Upper lobe of right lung (tissue), 1 donor: ENCODE measurements around the gene ADAMTS2. TPM values are rescaled to one million over a fixed set of nuclear protein-coding genes. Genes with fewer than 3 reads are reported as not detected.

Experiments used
- ATAC-seq: fragments of 200-7000 bp; cut with Tn5 transposase; one replicate; pipeline ENCODE4 v1.9.1; 2020; ENCODE audit warnings: mild to moderate bottlenecking, moderate library complexity
- DNase-seq: peaks from one replicate; pipeline ENCODE4 v3.0.0-alpha.2; 2020
- H3K27ac ChIP-seq: fragments of 200-600 bp; one replicate; pipeline ENCODE4 v1.8.0; 2022
- H3K27me3 ChIP-seq: fragments of 200-600 bp; one replicate; pipeline ENCODE4 v1.8.0; 2022; ENCODE audit warnings: mild to moderate bottlenecking
- H3K36me3 ChIP-seq: fragments of 200-600 bp; one replicate; pipeline ENCODE4 v1.8.0; 2022
- H3K4me1 ChIP-seq: fragments of 200-600 bp; one replicate; pipeline ENCODE4 v1.8.0; 2022
- H3K4me3 ChIP-seq: fragments of 200-600 bp; one replicate; pipeline ENCODE4 v1.8.0; 2022; ENCODE audit warnings: mild to moderate bottlenecking
- H3K9me3 ChIP-seq: fragments of 200-600 bp; one replicate; pipeline ENCODE4 v1.8.0; 2022
- intact Hi-C: fragments of 100-400 bp; cut with DNase I; formaldehyde crosslinking; loops from one replicate; pipeline ENCODE4 v1.11.0; 2022
- total RNA-seq: library from RNA; stranded (reverse); fragmentation: NEBNext Ultra II Directional; extraction: Animal tissue kit (Norgen Biotek cat#: 25700); gene quantifications from one replicate; pipeline ENCODE4 v1.2.1, GENCODE V29; 2021
- TF ChIP-seq, protein P1 (sequence below): fragments of 200-600 bp; IDR thresholded peaks from one replicate; pipeline ENCODE4 v1.8.0; 2022; ENCODE audit warnings: antibody characterized with exemption
- donor health status: DM: no; HTN: yes; CAD: no; lungs with severe emphysema.

Gene ADAMTS2
- total RNA-seq, 1 donor from 2014 or later, result 16.4 TPM

DNA sequence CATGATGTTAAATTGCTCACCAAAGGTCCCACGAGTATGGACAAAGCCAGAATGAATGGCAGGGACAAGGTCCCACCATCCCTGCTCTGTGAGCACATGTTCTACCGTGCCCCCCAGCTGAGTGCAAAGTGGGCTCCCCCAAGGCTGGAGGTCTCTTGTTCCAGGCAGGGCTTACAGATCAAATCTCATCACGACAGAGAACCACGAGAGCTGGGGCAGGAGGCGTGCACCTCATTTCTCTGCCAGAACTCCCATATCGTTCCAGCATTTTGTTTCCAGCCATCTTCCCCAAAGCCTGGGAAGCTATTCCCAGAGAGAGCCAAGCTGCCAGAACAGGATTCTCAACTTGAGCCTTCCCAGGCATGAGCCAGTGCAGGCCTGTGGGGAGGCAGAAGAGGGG is 176.6 kb downstream of the ADAMTS2 start:
- Histone ChIP-seq H3K27me3 (peaks cover 10% of the 10 kb centered on the region), H3K27ac (no peak overlapping the region), H3K4me1 (peaks cover 9% of the 10 kb centered on the region), H3K4me3 (no peak overlapping the region), H3K9me3 (no peaks in the 10 kb centered on the region), H3K36me3 (no peaks in the 10 kb centered on the region)
- intact Hi-C loops, result loop anchor here (10.0 kb wide), 1 partner anchor 326 kb away; no protein-coding TSS in a partner anchor
- TF ChIP-seq, protein P1, sequence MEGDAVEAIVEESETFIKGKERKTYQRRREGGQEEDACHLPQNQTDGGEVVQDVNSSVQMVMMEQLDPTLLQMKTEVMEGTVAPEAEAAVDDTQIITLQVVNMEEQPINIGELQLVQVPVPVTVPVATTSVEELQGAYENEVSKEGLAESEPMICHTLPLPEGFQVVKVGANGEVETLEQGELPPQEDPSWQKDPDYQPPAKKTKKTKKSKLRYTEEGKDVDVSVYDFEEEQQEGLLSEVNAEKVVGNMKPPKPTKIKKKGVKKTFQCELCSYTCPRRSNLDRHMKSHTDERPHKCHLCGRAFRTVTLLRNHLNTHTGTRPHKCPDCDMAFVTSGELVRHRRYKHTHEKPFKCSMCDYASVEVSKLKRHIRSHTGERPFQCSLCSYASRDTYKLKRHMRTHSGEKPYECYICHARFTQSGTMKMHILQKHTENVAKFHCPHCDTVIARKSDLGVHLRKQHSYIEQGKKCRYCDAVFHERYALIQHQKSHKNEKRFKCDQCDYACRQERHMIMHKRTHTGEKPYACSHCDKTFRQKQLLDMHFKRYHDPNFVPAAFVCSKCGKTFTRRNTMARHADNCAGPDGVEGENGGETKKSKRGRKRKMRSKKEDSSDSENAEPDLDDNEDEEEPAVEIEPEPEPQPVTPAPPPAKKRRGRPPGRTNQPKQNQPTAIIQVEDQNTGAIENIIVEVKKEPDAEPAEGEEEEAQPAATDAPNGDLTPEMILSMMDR, result no peak
- no peak for ATAC-seq
- DNase-seq, result peak; percentile 43

- ATAC-seq, result no peak
- H3K4me3 ChIP-seq, result no peak overlapping the region
- H3K9me3 ChIP-seq, result no peaks in the 10 kb centered on the region
- H3K36me3 ChIP-seq, result no peaks in the 10 kb centered on the region
- H3K27ac ChIP-seq, result no peak overlapping the region
- H3K4me1 ChIP-seq, result peaks cover 9% of the 10 kb centered on the region
- peaks cover 10% of the 10 kb centered on the region for H3K27me3 ChIP-seq
- TF ChIP-seq, protein P1, result no peak
- DNase-seq, result peak; percentile 46
- intact Hi-C loops, result loop anchor here (10.0 kb wide), 1 partner anchor 327 kb away; no protein-coding TSS in a partner anchor
Observed at GRCh38 chr5:179167871-179168451, 177.3 kb downstream of the ADAMTS2 start.

- H3K4me3 ChIP-seq, result peak overlapping the region; percentile 25
Observed at GRCh38 chr5:179166886-179167841, 178.1 kb downstream of the ADAMTS2 start.

GRCh38 chr5:179166171-179166885 is 178.9 kb downstream of the ADAMTS2 start:
- no peak for ATAC-seq
- DNase-seq, result peak; percentile 45
- TF ChIP-seq, protein P1, result no peak
- peaks cover 9% of the 10 kb centered on the region for H3K4me1 ChIP-seq
- no peaks in the 10 kb centered on the region for H3K9me3 ChIP-seq
- H3K27ac ChIP-seq, result no peak overlapping the region
- no peak overlapping the region for H3K4me3 ChIP-seq
- intact Hi-C loops, result loop anchor here (10.0 kb wide), 1 partner anchor 328 kb away; no protein-coding TSS in a partner anchor
- H3K36me3 ChIP-seq, result no peaks in the 10 kb centered on the region
- H3K27me3 ChIP-seq, result peaks cover 10% of the 10 kb centered on the region

More at GRCh38 chr5:179166886-179167841, 178.1 kb downstream of the ADAMTS2 start:
- Histone ChIP-seq H3K4me1 (peaks cover 9% of the 10 kb centered on the region), H3K27ac (no peak overlapping the region), H3K36me3 (no peaks in the 10 kb centered on the region), H3K27me3 (peaks cover 10% of the 10 kb centered on the region), H3K9me3 (no peaks in the 10 kb centered on the region)
- intact Hi-C loops, result loop anchor here (10.0 kb wide), 1 partner anchor 328 kb away; no protein-coding TSS in a partner anchor
- peak; percentile 77 for ATAC-seq
- TF ChIP-seq, protein P1, result peak; percentile 83
- peak; percentile 75 for DNase-seq

- Histone ChIP-seq H3K9me3 (no peaks in the 10 kb centered on the region), H3K4me1 (peaks cover 9% of the 10 kb centered on the region), H3K27me3 (peaks cover 10% of the 10 kb centered on the region), H3K27ac (no peak overlapping the region), H3K4me3 (no peak overlapping the region), H3K36me3 (no peaks in the 10 kb centered on the region)
- TF ChIP-seq, protein P1, result no peak
- intact Hi-C loops, result loop anchor here (10.0 kb wide), 1 partner anchor 329 kb away; no protein-coding TSS in a partner anchor
- ATAC-seq (no peak), DNase-seq (peak; percentile 55)
Observed at GRCh38 chr5:179165421-179166170, 179.7 kb downstream of the ADAMTS2 start.
